Glomerular visceral epithelial cell (primary cell): ENCODE measurements around the gene ARFGAP1.

ENCODE experiments used
- DNase-seq: peaks from one replicate; pipeline ENCODE4 v3.0.0-alpha.2; 2016; ENCODE audit errors: extremely low spot score

ARFGAP1 gene

DNA sequence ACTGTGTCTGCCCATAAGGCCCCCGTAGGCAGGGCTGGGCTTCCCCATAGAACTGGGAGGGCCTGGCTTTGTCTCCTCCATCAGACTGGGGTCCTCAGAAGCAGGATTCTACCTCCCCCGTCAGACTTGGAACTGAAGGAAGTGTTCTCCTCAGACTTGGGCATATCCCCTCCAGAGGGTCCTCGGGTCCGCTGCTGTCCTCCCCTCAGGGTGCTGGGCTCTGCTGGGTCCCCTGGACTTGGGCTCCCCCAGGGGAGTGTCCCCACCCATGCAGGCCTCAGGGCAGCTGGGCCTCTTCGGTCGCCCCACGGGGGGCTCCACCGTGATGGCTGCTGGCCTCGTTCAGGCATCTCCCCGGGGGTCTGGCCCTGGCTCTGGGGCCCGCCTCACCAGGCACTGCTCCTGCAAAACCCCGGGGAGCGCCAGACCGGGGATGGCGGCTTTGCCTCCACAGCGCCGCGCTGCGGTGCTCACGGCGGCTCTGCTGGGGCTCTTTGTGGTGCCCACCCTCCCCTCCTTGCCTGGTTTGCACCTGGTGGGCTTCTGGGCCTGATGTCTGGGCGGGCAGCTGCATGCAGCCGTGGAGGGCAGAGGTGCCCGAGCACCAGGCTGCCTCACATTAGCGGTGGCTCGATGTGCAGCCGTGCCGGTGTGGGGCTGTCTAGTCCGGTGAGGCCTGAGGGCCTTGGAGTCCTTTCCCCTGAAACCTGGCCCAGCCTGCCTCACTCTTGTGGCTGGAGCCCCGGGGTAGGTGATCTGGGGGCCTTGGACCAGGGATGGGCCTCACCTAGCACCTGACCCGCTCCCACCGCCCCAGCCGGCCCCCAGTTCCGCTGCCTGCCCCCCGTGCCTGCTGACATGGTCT, 34.3 kb downstream of the ARFGAP1 start:
- DNase-seq = no peak

DNA sequence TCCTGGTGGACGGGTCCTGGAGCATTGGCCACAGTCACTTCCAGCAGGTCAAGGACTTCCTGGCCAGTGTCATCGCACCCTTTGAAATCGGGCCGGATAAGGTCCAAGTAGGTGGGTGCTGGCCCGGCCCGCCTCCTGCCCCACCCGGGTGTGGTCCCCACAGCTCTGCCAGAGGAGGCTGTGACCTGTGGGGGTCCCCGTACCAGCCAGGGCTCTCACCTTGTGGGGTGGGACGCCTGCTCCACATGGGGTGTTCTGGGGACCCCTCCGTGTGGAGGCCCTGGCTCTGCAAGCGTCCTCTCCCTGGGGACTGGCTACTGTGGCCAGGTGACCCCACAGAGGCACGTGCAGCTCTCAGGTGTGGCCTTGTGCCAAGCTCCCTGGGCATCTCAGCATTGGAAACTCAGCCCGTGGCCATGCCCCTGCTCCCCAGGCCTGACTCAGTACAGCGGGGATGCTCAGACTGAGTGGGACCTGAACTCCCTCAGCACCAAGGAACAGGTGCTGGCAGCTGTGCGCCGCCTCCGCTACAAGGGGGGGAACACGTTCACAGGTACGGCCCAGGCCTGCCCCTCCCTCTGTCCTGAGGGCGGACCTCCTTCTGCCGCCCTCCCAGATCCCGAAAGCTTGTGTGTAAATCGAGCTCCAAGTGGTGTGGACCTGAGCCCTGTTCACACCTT, 35.1 kb downstream of the ARFGAP1 start:
- no peak for DNase-seq

DNA sequence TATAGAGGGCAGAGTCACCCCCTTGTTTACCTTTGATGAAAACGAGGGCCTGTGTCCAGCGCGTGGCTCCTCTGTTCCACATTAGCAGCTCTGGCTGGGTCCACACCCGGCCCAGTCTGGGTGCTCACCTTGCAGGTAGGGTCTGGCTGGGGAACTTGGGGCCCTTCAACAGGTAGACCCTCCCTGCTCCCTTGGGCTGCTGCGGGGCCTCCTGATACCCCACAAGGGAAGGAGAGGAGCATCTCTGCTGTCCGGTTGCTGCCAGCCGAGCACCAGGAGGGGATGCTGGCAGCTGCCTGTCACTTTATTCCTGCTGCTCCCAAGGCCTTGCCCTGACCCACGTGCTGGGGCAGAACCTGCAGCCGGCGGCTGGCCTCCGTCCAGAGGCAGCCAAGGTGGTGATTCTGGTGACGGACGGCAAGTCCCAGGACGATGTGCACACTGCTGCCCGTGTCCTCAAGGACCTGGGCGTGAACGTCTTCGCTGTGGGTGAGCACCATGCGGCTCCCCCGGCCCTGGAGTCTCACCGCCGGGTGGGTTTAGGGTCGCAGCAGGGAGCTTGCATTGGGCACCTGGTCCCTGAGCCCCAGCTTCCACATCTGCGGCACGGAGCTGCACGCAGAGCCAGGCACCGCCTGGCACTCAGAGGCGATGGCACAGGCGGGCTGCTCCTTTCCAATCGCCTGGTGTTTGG, 35.8 kb downstream of the ARFGAP1 start:
- no peak for DNase-seq

DNA sequence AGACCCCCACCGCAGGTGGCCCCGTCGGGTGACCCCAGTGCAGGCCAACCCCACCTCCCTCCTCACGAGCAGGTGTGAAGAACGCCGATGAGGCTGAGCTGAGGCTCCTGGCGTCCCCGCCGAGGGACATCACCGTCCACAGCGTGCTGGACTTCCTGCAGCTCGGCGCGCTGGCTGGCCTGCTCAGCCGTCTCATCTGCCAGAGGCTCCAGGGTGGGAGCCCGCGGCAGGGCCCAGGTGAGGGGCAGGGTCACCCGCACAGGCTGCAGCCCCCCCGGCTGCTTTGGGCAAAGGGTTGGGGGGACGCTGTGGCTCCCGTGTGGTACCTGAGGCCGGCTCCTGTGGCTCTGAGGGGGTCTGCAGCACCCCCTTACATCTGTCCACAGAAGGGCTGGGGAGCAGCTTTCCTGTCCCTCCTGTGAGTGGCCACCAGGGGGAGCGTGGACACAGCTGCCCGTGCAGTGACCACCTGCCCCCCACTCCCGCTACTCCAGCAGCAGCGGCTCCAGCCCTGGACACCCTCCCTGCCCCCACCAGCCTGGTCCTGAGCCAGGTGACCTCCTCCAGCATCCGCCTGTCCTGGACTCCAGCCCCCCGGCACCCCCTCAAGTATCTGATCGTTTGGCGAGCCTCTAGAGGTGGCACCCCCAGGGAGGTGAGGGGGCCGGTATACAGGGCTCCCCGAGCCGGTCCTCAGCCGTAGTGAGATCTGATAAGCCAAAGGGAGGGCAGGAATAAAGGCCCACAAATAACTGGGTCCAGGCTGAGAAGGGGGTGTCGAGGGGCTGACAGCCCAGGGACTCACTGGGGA, 36.9 kb downstream of the ARFGAP1 start:
- DNase-seq = peak; percentile 49

DNA sequence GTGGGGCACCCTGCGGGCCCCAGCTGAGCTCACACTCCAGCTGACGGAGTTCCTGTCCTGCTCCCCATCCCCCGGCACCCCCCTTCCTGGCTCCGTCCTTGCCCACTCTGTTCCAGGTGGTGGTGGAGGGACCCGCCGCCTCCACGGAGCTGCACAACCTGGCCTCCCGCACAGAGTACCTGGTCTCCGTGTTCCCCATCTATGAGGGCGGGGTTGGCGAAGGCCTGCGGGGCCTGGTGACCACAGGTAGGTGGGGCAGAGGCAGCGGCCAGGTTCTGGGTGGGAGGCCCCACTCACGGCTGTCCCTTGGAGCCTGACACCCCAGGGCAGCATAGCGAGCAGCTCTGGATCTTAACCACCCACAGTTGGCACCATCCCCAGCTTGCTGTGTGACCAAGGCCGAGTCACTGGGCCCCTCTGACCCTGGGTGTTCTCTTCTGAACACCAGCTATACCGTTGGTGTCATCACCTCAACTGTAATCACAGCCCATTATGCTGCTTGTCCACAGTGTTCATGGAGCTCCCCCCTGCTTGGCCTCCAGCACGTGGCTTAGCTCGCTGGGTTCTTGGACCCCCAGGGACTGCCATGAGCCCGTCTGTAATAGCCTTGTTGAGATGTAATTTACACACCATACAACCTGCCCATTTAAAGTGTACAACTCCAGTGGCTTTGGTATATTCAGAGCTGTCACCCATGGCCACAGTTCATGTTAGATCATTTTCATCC, 37.8 kb downstream of the ARFGAP1 start:
- DNase-seq = peak; percentile 31

DNA sequence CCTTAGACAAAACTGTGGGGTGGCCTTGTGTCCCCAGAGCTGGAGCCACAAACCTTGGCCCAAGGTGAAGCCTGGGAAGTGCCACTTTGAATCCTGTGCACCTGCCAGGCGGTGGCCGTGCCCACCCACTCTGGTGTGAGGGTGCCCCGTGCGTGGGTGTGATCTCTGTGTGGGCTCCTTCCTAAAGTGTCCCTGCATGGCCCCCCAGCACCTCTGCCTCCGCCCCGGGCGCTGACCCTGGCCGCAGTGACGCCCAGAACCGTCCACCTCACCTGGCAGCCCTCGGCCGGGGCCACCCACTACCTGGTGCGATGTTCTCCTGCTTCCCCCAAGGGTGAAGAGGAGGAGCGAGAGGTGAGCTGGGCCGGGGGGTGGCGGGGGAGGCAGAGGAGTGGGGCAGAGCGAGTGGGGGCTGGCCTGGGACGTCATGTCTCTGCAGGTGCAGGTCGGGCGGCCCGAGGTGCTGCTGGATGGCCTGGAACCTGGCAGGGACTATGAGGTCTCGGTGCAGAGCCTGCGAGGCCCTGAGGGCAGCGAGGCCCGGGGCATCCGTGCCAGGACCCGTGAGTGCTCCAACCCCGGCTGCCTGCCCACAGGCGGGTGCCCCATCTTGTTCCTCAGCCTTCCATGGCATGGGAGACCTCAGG, 38.7 kb downstream of the ARFGAP1 start:
- no peak for DNase-seq

DNA sequence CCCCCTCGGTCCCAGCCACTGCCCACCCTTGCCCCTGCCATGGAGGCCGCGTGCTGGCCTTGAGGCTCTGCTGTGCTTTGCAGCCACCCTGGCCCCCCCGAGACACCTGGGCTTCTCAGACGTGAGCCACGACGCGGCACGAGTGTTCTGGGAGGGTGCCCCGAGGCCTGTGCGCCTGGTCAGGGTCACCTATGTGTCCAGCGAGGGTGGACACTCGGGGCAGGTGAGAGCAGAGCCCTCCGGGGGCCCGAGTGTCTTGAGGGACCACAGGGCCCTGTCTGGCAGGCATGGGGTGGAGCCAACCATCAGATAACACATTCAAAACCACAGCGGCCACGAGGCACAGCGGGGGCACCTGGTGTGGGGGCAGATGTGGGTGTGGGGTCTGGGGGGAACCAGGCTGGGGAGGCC, 39.2 kb downstream of the ARFGAP1 start:
- DNase-seq = no peak

DNA sequence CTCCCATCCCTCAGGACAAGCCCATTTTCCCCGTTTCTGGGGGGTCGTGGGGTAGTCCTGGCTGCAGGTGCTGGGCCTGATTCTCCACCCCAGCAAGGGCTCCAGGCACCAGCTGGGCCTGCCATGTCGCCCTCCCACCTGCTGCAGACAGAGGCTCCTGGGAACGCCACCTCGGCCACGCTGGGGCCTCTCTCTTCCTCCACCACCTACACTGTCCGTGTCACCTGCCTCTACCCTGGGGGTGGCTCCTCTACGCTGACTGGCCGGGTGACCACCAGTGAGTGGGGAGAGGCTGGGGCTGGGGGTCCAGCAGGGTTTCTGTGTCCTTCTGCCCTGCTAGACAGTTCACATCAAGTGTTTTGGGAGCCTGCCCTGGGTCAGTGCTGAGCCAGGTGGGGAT, 39.7 kb downstream of the ARFGAP1 start:
- DNase-seq = no peak

DNA sequence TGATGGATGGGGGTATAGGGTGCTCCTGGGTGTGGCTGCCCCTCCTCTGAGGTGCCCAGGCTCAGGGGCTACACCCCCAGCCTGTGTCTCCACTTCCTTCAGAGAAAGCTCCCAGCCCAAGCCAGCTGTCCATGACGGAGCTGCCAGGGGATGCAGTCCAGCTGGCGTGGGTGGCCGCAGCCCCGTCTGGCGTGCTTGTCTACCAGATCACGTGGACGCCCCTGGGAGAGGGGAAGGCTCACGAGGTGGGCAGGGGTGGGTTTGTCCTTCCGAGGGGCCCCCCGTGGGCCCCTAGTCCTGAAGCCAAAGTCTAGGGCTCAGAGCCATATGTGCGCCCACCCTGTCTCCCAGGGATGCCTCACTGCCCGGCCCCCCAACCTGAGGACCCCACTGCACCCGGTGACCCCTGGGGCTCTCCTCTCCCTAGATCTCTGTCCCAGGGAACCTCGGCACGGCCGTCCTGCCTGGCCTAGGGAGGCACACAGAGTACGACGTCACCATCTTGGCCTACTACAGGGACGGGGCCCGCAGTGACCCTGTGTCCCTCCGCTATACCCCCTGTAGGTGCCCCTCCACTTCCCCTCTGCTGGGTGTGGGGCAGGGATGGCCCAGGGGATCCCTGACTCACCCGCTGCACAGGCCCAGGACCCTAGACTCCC, 40.2 kb downstream of the ARFGAP1 start:
- no peak for DNase-seq

DNA sequence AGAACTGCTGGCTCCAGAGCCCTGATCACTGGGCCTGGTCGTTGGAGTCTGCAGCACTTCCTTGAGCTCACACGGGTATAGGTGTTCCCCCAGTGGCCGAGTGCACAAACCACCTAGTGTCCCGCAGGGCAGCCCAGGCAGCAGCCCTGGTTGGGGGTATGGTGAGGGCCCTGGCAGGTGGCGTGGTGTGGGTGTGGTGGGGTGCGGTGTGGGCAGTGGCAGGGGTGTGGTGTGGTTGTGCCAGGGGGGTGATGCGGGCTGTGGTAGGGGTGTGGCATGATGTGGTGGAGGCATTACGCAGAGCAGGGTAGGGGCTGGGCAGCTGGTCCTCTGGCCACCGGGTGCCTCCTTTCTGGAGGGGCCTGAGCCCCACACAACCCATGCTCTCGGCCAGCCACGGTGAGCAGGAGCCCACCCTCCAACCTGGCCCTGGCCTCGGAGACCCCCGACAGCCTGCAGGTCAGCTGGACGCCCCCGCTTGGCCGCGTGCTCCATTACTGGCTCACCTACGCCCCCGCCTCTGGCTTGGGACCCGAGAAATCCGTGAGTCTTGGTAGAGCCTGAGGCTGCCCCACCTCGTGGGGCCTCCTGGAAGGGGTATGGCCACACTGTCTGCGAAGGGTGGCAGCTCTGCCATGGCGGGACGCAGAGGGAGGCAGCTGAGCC, 40.9 kb downstream of the ARFGAP1 start:
- DNase-seq = no peak

DNA sequence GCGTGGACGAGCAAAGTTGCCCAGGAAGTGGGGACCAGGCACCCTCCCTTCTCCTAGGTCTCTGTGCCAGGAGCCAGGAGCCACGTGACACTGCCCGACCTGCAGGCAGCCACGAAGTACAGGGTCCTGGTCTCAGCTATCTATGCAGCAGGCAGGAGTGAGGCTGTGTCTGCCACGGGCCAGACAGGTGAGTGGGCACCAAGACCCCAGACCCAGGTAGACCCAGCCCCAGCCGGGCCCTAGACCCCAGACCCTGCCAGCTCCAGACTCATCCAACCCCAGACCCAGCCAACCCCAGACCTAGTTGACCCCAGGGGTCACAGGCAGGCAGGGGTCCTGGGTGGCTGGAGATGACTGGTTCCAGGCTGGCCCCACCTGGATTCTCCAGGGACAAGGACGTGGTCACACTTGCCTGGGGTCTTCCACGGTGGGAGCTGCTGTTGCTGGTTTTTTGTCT, 41.4 kb downstream of the ARFGAP1 start:
- no peak for DNase-seq

DNA sequence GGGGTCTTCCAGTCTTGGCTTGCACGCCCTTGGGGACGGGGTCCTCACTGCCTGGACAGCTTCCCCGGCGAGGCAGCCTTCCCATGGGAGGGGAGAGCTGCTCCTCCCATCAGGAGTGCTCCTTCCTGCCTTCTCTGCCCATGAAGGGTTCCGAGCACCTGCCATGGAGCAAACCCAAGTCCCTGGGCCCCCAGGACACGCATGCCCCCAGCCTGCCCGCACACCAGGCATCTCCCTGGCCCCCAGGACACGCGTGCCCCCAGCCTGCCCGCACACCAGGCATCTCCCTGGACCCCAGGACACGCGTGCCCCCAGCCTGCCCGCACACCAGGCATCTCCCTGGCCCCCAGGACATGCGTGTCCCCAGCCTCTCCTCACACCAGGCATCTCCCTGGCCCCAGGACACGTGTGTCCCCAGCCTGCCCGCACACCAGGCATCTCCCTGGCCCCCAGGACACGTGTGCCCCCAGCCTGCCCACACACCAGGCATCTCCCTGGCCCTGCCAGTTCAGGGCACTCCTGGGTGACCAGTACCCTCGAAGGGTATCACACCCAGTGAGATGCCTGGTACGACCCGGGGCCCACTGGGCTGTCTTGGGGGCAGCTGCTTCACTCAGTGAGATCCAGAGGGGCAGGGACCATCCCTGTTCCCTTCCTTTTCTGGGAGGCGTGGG, 42.1 kb downstream of the ARFGAP1 start:
- no peak for DNase-seq

DNA sequence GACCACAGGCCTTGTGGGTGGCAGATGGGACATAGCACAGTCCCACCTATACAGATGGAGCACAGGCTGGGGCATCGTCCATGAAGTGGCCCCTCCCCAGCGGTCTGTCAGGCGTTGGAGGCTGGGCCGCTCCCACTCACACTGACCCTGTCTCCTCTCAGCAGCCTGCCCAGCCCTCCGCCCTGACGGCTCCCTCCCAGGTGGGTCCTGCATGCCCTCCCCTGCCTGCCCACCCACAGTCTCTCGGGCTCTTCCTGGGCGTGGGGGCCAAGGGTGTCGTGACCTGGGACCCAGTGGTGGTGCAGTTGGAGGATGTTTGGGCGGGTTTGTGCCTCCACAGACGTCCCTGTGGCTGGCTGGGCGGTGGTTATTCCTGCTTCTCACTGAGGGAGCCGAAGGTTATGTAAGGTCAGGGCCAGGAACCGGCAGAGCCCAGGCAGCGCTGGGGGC, 42.7 kb downstream of the ARFGAP1 start:
- DNase-seq = no peak

DNA sequence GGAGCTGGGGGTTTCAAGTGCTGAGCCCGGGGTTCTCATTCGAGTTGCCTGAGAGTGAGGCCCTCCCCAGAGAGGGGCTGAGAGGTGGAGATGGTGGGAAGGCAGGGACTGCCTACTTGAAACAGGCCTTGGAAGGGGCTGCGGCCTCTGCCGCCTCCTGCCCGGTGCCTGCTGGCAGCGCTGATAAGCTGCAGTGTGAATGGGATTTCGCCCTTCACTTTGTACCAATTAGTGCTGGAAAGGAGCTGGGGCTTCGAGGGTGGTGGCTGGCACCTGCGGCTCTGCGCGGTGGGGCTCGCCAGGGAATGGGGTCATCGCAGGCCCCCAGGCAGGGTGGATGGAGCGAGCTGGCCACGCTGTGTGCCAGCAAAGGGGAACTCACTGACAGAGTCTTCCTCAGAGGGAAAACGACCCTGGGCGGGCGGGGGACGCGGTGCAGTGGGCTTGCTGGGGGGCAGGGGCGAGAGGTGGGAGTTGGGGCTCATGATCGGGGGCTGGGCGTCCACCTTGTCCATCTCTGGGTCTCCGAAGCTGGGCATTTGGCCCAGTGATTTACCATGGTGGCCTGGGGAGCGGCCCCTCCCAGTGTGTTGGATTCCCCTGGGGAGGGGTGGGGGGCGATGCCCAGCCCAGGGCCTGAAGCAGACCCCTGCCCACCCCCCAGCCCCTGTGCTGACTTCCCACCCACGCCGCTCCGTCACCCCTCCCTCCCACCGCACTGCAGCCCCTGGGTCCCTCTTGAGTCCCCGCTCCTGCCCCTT, 43.3 kb downstream of the ARFGAP1 start:
- DNase-seq = no peak

DNA sequence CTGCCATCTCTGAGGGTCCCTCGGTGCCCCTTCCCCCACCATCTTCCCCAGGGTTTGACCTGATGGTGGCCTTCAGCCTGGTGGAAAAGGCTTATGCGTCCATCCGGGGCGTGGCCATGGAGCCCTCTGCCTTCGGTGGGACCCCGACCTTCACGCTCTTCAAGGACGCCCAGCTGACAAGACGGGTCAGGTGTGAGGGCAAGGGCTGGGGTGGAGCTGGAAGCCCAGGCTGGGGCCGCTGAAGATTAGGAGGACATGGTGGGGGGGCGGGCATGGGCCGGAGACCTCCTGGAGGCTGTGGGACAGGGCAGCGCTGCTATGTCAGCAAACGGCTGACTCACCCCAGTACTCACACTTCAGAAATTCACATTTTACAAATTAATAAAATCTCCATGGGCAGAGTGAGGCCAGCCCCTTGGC, 43.9 kb downstream of the ARFGAP1 start:
- no peak for DNase-seq

DNA sequence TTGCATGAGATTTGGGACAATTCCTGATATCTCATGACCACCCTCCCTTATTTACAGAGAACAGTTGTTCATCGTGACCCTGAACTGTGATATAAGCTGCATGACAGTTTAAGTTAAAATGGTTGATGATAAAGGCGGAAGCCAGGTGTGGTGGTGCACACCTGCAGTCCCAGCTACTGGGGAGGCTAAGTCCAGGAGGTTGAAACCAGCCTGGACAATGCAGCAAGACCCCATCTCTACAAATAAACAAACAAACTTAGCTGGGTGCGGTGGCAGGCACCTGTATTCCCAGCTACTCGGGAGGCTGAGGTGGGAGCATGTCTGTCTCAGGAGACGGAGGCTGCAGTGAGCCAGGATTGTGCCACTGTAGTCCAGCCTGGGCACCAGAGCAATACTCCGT, 44.4 kb downstream of the ARFGAP1 start:
- DNase-seq = no peak

DNA sequence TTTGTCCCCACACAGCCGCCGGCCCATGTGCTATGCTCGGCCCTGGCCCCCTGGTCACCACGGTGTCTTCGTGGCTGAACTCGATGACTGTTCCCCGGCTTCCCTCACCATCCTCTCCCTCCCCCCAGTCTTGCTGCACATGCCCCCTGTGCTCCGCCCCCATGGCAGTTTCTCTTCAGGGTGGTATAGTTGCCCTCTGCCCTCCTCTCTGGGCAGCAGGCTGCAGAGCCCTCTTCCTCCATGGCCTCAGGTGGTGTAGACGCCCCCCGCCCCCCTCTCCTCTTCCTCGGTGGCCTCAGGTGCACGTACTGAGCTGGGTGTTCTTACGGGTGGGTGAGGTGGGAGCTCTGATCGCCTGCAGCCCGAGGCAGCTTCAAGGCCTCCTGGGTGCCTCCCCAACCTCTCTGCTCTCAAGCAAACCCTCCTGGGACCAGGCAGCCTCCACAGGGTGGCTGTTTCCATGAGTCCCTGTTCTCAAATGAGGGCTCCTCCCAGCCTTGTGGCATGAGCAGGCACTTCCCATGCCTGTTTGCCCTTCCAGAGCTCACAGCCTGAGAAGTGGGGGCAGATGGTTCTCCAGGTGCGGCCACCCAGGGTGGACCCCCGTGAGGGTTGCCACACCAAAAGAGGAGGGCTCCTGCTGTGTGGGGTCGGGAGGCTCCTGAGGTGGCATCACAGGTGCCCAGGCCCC, 45.1 kb downstream of the ARFGAP1 start:
- DNase-seq = no peak
